Measurements from ENCODE around the gene ZNF777.

The ZNF777 gene

DNA sequence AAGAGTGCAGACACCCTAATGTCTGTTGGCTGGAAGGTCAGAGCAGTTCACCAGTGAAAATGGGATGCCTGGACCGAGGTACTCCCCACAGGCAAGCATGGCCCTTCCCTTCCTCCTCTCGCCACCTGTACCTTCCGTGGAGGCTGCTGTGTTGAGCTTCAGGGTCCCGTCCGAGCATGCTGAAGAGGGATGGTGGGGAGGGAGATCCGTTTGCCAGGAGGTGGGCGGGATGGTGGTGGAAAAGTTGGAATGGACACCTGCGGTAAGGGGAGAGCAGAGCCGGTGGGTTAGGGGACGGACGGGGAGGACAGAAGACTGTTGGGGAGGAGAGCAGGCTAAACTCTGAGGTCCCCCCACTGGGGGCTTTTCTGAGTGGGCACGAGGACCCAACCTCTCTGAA lies 15.9 kb upstream of the ZNF777 start:
- no peaks in the 10 kb centered on the region for H3K79me1 ChIP-seq (ENCODE audit: low read length)
- H4K8ac ChIP-seq (ENCODE audit: low read depth, low read length): no peak overlapping the region
- H3K23ac ChIP-seq (ENCODE audit: low read length): no peak overlapping the region
- no peak overlapping the region for H4K91ac ChIP-seq (ENCODE audit: low read depth, low read length)
- H3K27me3 ChIP-seq (ENCODE audit: insufficient read depth, low read length): no peaks in the 10 kb centered on the region
- no peak overlapping the region for H3K14ac ChIP-seq (ENCODE audit: low read length)
- H2AK5ac ChIP-seq (ENCODE audit: low read length): no peak overlapping the region
- H2AFZ ChIP-seq (ENCODE audit: insufficient read depth, low read length, poor library complexity): no peak overlapping the region
- no CpG with 5 or more reads among the region's 12 CpGs for WGBS (ENCODE audit: extremely low coverage, insufficient coverage, insufficient read length)
- no peak overlapping the region for H3K18ac ChIP-seq (ENCODE audit: low read length)
- peak overlapping the region; percentile 23 for H3K4me3 ChIP-seq (ENCODE audit: low read depth, low read length)
- DNase-seq: no peak
- no peak overlapping the region for H3K27ac ChIP-seq (ENCODE audit: low read depth, low read length)
- no peaks in the 10 kb centered on the region for H3K79me2 ChIP-seq (ENCODE audit: control insufficient read depth, insufficient read depth, low read length, poor library complexity)
- H3K4me2 ChIP-seq (ENCODE audit: low read length): no peak overlapping the region
- no peak overlapping the region for H4K12ac ChIP-seq (ENCODE audit: low read depth, low read length)
- H2BK12ac ChIP-seq (ENCODE audit: low read length): no peak overlapping the region
- no peak overlapping the region for H3K4ac ChIP-seq (ENCODE audit: low read depth, low read length)
- peaks cover 52% of the 10 kb centered on the region in 2 experiments for H3K36me3 ChIP-seq (ENCODE audit: control insufficient read depth in 1 of 2, insufficient read depth in 2 of 2, low read length in 2 of 2)
- H3K4me1 ChIP-seq (ENCODE audit: control insufficient read depth in 1 of 2, insufficient read depth in 2 of 2, low read length in 2 of 2): peaks cover 8 to 12% of the 10 kb centered on the region in 2 experiments
- H3K9ac ChIP-seq (ENCODE audit: low read length): no peak overlapping the region
- H2BK5ac ChIP-seq (ENCODE audit: low read depth, low read length, poor library complexity): no peak overlapping the region
- H3K9me3 ChIP-seq (ENCODE audit: insufficient read depth, low read depth, low read length): peaks cover 6% of the 10 kb centered on the region
- no peak overlapping the region for H2BK120ac ChIP-seq (ENCODE audit: insufficient read depth, low read length, poor library complexity)

GRCh38 chr7:149475121-149476045 lies 14.5 kb upstream of the ZNF777 start:
- no peak overlapping the region for H4K91ac ChIP-seq (ENCODE audit: low read depth, low read length)
- no peaks in the 10 kb centered on the region for H3K79me1 ChIP-seq (ENCODE audit: low read length)
- H3K18ac ChIP-seq (ENCODE audit: low read length): no peak overlapping the region
- H2BK12ac ChIP-seq (ENCODE audit: low read length): no peak overlapping the region
- H2AFZ ChIP-seq (ENCODE audit: insufficient read depth, low read length, poor library complexity): no peak overlapping the region
- DNase-seq: peak; percentile 41
- H3K14ac ChIP-seq (ENCODE audit: low read length): no peak overlapping the region
- H4K8ac ChIP-seq (ENCODE audit: low read depth, low read length): no peak overlapping the region
- H3K36me3 ChIP-seq (ENCODE audit: control insufficient read depth in 1 of 2, insufficient read depth in 2 of 2, low read length in 2 of 2): peaks cover 55 to 56% of the 10 kb centered on the region in 2 experiments
- H3K79me2 ChIP-seq (ENCODE audit: control insufficient read depth, insufficient read depth, low read length, poor library complexity): no peaks in the 10 kb centered on the region
- no peak overlapping the region for H3K4ac ChIP-seq (ENCODE audit: low read depth, low read length)
- no peak overlapping the region for H3K4me3 ChIP-seq (ENCODE audit: low read depth, low read length)
- H3K4me1 ChIP-seq (ENCODE audit: control insufficient read depth in 1 of 2, insufficient read depth in 2 of 2, low read length in 2 of 2): peaks cover 8 to 12% of the 10 kb centered on the region in 2 experiments
- WGBS (ENCODE audit: extremely low coverage, insufficient coverage, insufficient read length): no CpG with 5 or more reads among the region's 21 CpGs
- H3K4me2 ChIP-seq (ENCODE audit: low read length): no peak overlapping the region
- no peak overlapping the region for H3K9ac ChIP-seq (ENCODE audit: low read length)
- H3K9me3 ChIP-seq (ENCODE audit: insufficient read depth, low read depth, low read length): peaks cover 6% of the 10 kb centered on the region
- H2AK5ac ChIP-seq (ENCODE audit: low read length): no peak overlapping the region
- H2BK120ac ChIP-seq (ENCODE audit: insufficient read depth, low read length, poor library complexity): no peak overlapping the region
- H3K27ac ChIP-seq (ENCODE audit: low read depth, low read length): no peak overlapping the region
- no peak overlapping the region for H3K23ac ChIP-seq (ENCODE audit: low read length)
- no peaks in the 10 kb centered on the region for H3K27me3 ChIP-seq (ENCODE audit: insufficient read depth, low read length)
- H2BK5ac ChIP-seq (ENCODE audit: low read depth, low read length, poor library complexity): no peak overlapping the region
- H4K12ac ChIP-seq (ENCODE audit: low read depth, low read length): no peak overlapping the region

- DNase-seq: no peak
- Histone ChIP-seq H3K79me2 (ENCODE audit: control insufficient read depth, insufficient read depth, low read length, poor library complexity) (no peaks in the 10 kb centered on the region), H3K9ac (ENCODE audit: low read length) (no peak overlapping the region), H2AFZ (ENCODE audit: insufficient read depth, low read length, poor library complexity) (no peak overlapping the region), H3K4me1 (ENCODE audit: control insufficient read depth in 1 of 2, insufficient read depth in 2 of 2, low read length in 2 of 2) (peaks cover 8 to 12% of the 10 kb centered on the region in 2 experiments), H3K18ac (ENCODE audit: low read length) (no peak overlapping the region), H3K27ac (ENCODE audit: low read depth, low read length) (no peak overlapping the region), H3K36me3 (ENCODE audit: control insufficient read depth in 1 of 2, insufficient read depth in 2 of 2, low read length in 2 of 2) (peaks cover 50 to 52% of the 10 kb centered on the region in 2 experiments), H3K9me3 (ENCODE audit: insufficient read depth, low read depth, low read length) (peaks cover 6% of the 10 kb centered on the region), H3K14ac (ENCODE audit: low read length) (no peak overlapping the region), H3K4ac (ENCODE audit: low read depth, low read length) (no peak overlapping the region), H3K4me3 (ENCODE audit: low read depth, low read length) (no peak overlapping the region), H2BK120ac (ENCODE audit: insufficient read depth, low read length, poor library complexity) (no peak overlapping the region), H3K27me3 (ENCODE audit: insufficient read depth, low read length) (no peaks in the 10 kb centered on the region), H2AK5ac (ENCODE audit: low read length) (no peak overlapping the region), H2BK5ac (ENCODE audit: low read depth, low read length, poor library complexity) (no peak overlapping the region), H3K79me1 (ENCODE audit: low read length) (no peaks in the 10 kb centered on the region), H3K23ac (ENCODE audit: low read length) (no peak overlapping the region), H3K4me2 (ENCODE audit: low read length) (no peak overlapping the region), H4K91ac (ENCODE audit: low read depth, low read length) (no peak overlapping the region), H4K12ac (ENCODE audit: low read depth, low read length) (no peak overlapping the region), H4K8ac (ENCODE audit: low read depth, low read length) (no peak overlapping the region), H2BK12ac (ENCODE audit: low read length) (no peak overlapping the region)
- WGBS (ENCODE audit: extremely low coverage, insufficient coverage, insufficient read length): no CpG with 5 or more reads among the region's 77 CpGs
Observed at GRCh38 chr7:149474309-149475120, 13.7 kb upstream of the ZNF777 start.

DNA sequence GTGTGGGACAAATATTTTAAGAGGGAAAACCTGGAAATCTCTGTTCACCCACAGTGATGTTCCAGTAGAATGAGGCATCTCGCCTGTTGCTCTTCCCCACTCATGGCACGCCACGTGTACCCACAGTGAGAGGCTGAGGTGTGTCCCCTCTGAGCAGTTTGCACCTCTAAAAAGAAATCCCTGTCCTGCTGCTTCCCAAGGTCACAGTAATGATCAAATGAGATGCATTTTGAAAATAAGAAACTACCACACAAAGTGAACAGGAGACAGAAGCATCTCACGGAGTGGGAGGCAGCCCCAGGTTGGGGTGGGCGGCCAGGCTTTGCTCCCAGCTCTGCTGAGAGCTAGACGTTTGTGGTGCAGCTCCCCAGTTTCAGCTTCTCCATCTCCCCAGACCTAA lies 12.4 kb upstream of the ZNF777 start:
- Histone ChIP-seq H3K79me1 (ENCODE audit: low read length) (no peaks in the 10 kb centered on the region), H4K8ac (ENCODE audit: low read depth, low read length) (no peak overlapping the region), H3K4me1 (ENCODE audit: control insufficient read depth in 1 of 2, insufficient read depth in 2 of 2, low read length in 2 of 2) (peaks cover 7 to 10% of the 10 kb centered on the region in 2 experiments), H3K4ac (ENCODE audit: low read depth, low read length) (no peak overlapping the region), H2AFZ (ENCODE audit: insufficient read depth, low read length, poor library complexity) (no peak overlapping the region), H3K9ac (ENCODE audit: low read length) (no peak overlapping the region), H3K36me3 (ENCODE audit: control insufficient read depth in 1 of 2, insufficient read depth in 2 of 2, low read length in 2 of 2) (peaks cover 50 to 52% of the 10 kb centered on the region in 2 experiments), H4K91ac (ENCODE audit: low read depth, low read length) (no peak overlapping the region), H3K4me3 (ENCODE audit: low read depth, low read length) (no peak overlapping the region), H3K14ac (ENCODE audit: low read length) (no peak overlapping the region), H2AK5ac (ENCODE audit: low read length) (no peak overlapping the region), H3K4me2 (ENCODE audit: low read length) (no peak overlapping the region), H3K27ac (ENCODE audit: low read depth, low read length) (no peak overlapping the region), H3K27me3 (ENCODE audit: insufficient read depth, low read length) (no peaks in the 10 kb centered on the region), H3K23ac (ENCODE audit: low read length) (no peak overlapping the region), H3K9me3 (ENCODE audit: insufficient read depth, low read depth, low read length) (peaks cover 6% of the 10 kb centered on the region), H2BK5ac (ENCODE audit: low read depth, low read length, poor library complexity) (no peak overlapping the region), H2BK120ac (ENCODE audit: insufficient read depth, low read length, poor library complexity) (no peak overlapping the region), H2BK12ac (ENCODE audit: low read length) (no peak overlapping the region), H3K79me2 (ENCODE audit: control insufficient read depth, insufficient read depth, low read length, poor library complexity) (no peaks in the 10 kb centered on the region), H4K12ac (ENCODE audit: low read depth, low read length) (no peak overlapping the region), H3K18ac (ENCODE audit: low read length) (no peak overlapping the region)
- no peak for DNase-seq
- no CpG with 5 or more reads among the region's 6 CpGs for WGBS (ENCODE audit: extremely low coverage, insufficient coverage, insufficient read length)
